GM19463 (cell line): ENCODE data around the gene SLCO3A1.
"Not testable (repeated sequence)": the region's sequence is repeated elsewhere in the genome, so short reads cannot be mapped to it uniquely, and the experiment has no call there.

Source experiments
- ATAC-seq: cut with Tn5 transposase; IDR thresholded peaks from one replicate; pipeline ENCODE4 v1.9.1; 2021; ENCODE audit warnings: mild to moderate bottlenecking, moderate library complexity; ENCODE audit not compliant: unreplicated experiment

Gene SLCO3A1

GRCh38 chr15:91956026-91956723, 102.7 kb downstream of the SLCO3A1 start:
- ATAC-seq: no peak

GRCh38 chr15:91961357-91961756, 107.8 kb downstream of the SLCO3A1 start:
- ATAC-seq: no peak

DNA sequence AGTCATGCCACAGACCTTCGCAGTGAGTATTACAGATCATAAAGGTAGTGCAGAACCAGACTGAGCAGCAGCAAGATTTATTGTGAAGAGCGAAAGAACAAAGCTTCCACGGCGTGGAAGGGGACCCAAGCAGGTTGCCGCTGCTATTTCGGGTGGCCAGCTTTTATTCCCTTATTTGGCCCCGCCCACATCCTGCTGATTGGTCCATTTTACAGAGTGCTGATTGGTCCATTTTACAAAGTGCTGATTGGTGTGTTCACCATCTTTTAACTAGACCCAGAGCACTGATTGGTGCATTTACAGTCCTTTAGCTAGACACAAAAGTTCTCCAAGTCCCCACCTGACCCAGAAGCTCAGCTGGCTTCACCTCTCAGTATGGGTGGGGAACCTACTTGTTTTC, 110.2 kb downstream of the SLCO3A1 start:
- ATAC-seq: not testable (repeated sequence)

GRCh38 chr15:91965501-91966193, 112.1 kb downstream of the SLCO3A1 start:
- no peak for ATAC-seq

DNA sequence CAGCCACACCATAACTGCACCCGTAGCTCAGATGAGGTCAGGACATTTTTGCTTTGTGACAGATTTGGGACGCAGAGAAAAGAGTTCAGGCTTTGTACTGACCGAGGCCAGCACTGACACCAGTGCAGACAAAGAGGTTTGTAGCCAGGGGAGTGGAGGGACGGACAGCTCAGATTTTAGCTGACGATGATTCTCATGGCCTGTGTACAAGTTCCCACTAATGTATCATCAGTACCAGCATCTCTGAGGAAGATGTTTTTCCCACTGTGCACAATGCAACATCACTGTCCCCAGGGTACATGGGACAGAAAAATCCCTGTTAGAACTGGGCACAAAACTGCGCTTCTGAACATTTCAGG, 112.7 kb downstream of the SLCO3A1 start:
- no peak for ATAC-seq

DNA sequence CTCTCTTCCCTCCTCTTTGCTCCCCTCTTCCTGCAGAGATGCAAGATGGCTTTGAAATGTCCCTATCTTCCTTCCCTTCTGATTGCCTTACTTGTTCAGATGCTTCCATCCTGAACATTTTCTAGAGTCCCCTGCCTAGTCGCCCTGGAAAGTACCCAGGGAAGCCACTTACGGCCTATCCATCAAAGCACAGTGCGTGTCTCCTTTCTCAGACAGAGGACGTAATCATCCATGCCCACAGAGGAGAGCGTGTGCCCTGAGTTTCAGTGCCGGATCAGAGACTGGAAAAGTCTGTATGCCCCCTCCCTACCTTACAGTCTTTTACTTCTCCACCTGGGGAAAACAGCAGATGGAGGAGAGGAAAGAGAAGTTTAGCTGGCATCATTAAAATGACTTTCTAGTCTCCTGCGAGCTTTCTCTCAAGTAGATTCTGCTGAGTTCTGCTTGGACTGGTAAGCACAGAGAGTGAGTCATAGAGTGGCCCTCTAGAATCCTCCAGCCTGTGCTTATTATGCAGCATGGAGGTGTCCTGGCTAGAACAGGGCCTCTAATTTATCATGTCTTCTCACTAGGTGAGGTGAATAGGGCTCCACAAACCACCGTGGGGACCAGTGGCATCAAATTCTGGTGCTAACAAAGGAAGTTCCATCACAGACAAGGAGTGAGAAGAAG, 114.6 kb downstream of the SLCO3A1 start:
- ATAC-seq: no peak

- ATAC-seq: no peak
These were observed 115.1 kb downstream of the SLCO3A1 start for GRCh38 chr15:91968610-91969009.

- ATAC-seq: no peak
These were observed 116.6 kb downstream of the SLCO3A1 start for GRCh38 chr15:91970142-91970541.

DNA sequence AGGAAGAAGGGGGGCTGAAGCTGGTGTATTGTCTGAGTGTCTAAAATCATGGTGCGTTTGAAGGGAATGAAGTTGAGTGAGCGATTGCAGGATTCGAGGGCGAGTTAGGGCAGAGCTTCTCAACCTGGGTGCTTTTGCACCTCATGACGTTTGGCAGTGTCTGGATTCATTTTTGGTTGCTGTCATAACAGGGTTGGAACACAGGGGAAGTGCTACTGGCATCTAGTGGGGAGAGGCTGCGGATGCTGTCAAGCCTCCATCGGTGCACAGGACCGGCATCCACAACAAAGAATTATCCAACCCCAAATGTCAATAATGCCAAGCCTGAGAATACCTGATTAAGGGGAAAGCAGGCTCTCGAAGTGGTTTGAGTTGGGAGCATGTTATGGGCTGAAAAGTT, 120.0 kb downstream of the SLCO3A1 start:
- no peak for ATAC-seq

DNA sequence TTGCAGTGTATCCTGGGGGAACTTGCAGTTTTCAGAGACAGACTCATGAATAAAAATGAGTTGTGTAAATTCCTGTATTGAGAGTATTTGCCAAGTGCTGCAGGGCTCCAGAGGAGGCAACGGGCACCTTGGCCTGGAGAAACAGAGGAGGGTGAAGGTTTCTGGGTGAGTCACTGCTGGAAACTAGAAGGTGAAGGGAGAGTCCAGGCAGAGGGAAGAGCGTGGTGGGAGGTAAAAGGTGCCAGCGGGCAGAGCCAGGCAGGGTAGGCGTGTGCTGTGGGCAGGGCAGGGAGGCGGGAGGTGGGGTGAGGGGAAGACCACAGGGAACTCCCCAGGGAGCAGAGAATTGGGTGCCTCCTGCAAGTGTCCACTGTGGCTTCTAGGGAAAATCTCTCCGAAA, 120.8 kb downstream of the SLCO3A1 start:
- no peak for ATAC-seq

GRCh38 chr15:91975241-91975978, 121.9 kb downstream of the SLCO3A1 start:
- no peak for ATAC-seq

DNA sequence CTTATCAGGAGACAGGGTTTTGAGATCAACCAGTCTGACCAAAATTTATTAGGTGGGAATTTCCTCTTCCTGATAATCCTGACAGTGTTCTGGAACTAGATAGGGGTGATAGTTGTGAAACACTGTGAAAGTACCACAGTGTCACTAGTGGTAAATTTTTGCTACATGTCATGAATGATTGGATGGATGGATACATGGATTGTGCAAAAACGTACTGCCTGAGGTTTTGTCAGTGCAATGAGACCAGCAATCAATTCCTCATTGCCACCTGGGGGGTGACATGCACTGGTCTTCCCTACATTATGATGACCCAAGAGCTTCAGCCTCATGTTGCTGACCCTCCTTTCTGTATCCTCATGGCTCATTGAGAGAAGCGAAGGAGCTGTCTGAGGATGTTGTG, 123.5 kb downstream of the SLCO3A1 start:
- no peak for ATAC-seq

GRCh38 chr15:91980502-91981267, 127.2 kb downstream of the SLCO3A1 start:
- ATAC-seq: no peak

DNA sequence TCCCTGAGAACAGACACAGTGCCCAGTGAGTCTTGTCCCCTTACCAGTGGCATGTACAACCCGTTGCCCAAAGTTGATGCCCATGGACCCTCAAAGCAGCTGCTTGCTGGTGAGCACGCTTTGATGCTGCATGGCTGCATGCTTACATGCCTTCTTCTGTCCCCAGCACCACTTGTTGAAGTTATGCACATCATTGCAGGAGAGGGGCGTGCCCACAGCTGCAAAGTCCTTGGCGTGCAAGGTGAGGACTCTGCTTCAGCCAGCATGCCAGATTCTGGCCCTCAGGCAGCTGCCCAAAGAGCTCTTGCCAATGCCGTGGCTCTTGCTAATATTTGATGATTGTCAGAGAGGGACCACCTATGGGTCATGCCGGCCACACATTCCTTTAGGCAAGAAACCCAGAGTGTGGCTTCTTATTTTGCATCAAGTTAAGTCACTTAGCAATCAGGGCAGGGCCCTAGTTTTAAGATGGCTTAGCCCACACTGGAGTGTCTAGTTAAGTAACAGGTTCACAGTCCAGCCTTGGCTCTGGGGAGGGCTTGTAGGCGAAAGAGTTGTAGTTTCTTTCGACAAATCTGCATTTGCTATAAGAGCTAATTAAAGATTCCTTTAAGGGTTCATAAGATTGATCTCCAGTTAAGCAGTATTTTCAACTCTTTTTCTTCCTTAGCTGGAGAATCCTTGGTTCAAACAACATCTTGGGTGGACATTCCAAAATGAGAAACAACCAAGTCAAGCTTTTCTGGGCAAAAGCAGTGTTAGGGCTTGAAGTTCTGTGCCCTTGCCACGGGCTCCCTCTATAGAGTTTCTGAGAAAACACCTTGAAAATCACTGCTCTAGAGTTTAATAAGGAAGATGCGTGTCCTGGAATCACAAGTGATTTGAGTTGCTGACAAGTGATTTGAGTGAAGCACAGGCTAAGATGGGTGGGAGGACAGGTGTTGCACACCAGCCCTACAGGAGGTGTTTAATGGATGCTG, 128.6 kb downstream of the SLCO3A1 start:
- no peak for ATAC-seq

- ATAC-seq: no peak
These were observed 130.3 kb downstream of the SLCO3A1 start for GRCh38 chr15:91983729-91984340.

- ATAC-seq: no peak
These were observed 131.8 kb downstream of the SLCO3A1 start for GRCh38 chr15:91985297-91985696.

- ATAC-seq: no peak
These were observed 134.6 kb downstream of the SLCO3A1 start for GRCh38 chr15:91988071-91988470.

- no peak for ATAC-seq
These were observed 135.1 kb downstream of the SLCO3A1 start for GRCh38 chr15:91988655-91989054.

DNA sequence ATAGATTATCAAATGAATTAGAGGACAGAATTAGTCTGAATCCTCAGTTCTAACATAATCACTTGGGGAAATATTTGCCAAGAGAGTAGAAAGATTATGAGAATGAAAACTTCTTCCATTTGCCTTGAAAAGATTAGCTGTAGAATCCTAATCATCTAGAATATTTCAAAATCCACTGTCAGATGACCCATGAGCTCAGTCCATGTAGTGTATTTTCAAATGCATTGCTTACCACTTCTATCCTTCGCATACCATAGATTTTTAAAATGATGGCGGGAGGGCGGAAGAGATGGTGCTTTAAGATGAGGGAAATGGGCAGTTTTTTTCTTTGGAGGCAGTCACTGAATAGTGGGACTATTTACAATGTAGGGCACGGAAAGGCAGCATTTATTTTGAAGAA, 136.3 kb downstream of the SLCO3A1 start:
- no peak for ATAC-seq
